Activated effector memory CD4-positive, alpha-beta T cell treated with anti-CD3 and anti-CD28 coated beads, Interleukin-2, amount 50 U/mL, for 16 hours (primary cell): ENCODE data around the gene VWA7.
A peak's percentile ranks its signal among the peaks of the same experiment; 100 is the strongest.

ENCODE experiments used
- DNase-seq: peaks from one replicate; pipeline ENCODE4 v3.0.0-alpha.2; 2020

VWA7 gene

GRCh38 chr6:31776485-31776988 lies 591 bp downstream of the VWA7 start:
- no peak for DNase-seq

GRCh38 chr6:31775633-31776484 lies 1.3 kb downstream of the VWA7 start:
- DNase-seq, result no peak

GRCh38 chr6:31775184-31775583 lies 1.9 kb downstream of the VWA7 start:
- no peak for DNase-seq

- no peak for DNase-seq
Observed at GRCh38 chr6:31771992-31772358, 5.2 kb downstream of the VWA7 start.

- no peak for DNase-seq
Observed at GRCh38 chr6:31770860-31771259, 6.3 kb downstream of the VWA7 start.

- peak; percentile 93 for DNase-seq
Observed at GRCh38 chr6:31769684-31770371, 7.3 kb downstream of the VWA7 start.

GRCh38 chr6:31768363-31769257 lies 8.5 kb downstream of the VWA7 start:
- DNase-seq, result no peak

GRCh38 chr6:31767096-31767645 lies 10.0 kb downstream of the VWA7 start:
- no peak for DNase-seq

- DNase-seq, result no peak
Observed at GRCh38 chr6:31765910-31766794, 11.0 kb downstream of the VWA7 start.

- DNase-seq, result no peak
Observed at GRCh38 chr6:31765559-31765909, 11.6 kb downstream of the VWA7 start.

GRCh38 chr6:31764198-31764597 lies 12.9 kb downstream of the VWA7 start:
- no peak for DNase-seq

- DNase-seq, result no peak
Observed at GRCh38 chr6:31763619-31763940, 13.5 kb downstream of the VWA7 start.

- no peak for DNase-seq
Observed at GRCh38 chr6:31762878-31763618, 14.1 kb downstream of the VWA7 start.

- no peak for DNase-seq
Observed at GRCh38 chr6:31762356-31762755, 14.8 kb downstream of the VWA7 start, which contains the start of gene SAPCD1. Gene SAPCD1, plus strand, starts transcription at chr6:31762656. Its CDS starts 399 bp downstream, at chr6:31763055.

GRCh38 chr6:31761343-31761742 lies 15.8 kb downstream of the VWA7 start:
- no peak for DNase-seq

- DNase-seq, result no peak
Observed at GRCh38 chr6:31760790-31761189, 16.3 kb downstream of the VWA7 start.

GRCh38 chr6:31758281-31758680 lies 18.8 kb downstream of the VWA7 start:
- DNase-seq, result no peak

- DNase-seq, result no peak
Observed at GRCh38 chr6:31752739-31753319, 24.3 kb downstream of the VWA7 start.

GRCh38 chr6:31750411-31751022 lies 26.6 kb downstream of the VWA7 start:
- no peak for DNase-seq

GRCh38 chr6:31749301-31750036 lies 27.7 kb downstream of the VWA7 start:
- no peak for DNase-seq
